ENCODE results near the gene NXNL1. TPM values are rescaled to one million over a fixed set of nuclear protein-coding genes. Genes with fewer than 3 reads are reported as not detected.
A peak's percentile ranks its signal among the peaks of the same experiment; 100 is the strongest.

Gene NXNL1
- total and polyA plus RNA-seq, 2 of the 8 experiments (the other 6 are each of a cell fraction or from before 2014, with no cell fraction given), result not detected

DNA sequence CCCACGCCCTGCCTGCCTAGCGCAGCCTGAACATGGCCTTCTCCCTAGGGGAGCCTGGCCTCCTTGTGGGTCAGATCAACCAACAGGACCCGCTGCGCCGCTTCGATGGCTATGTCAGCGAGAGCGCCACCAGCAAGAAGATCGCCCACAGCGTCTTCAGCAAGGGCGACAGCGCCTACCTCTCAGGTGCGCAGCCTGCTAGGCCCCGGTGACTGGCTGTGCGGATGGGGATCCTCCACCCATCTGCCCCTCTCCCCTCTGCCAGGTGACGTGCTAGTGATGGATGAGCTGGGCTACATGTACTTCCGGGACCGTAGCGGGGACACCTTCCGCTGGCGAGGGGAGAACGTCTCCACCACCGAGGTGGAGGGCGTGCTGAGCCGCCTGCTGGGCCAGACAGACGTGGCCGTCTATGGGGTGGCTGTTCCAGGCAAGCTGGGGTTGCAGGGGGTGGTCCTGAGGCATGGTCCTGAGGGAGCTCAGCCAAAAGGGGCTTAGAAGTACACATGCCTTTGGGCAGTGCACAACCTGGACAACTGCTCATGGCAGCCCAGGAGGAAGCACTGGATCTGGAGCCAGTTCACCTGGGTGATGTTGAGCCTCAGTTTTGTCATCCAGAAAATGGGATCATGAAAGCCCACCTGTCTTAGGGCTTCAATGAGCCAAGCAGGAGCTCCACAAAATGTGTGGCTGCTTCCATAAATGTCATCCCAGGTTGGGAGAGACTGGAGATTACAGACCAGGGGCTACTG, 39.9 kb upstream of the NXNL1 start:
- Histone ChIP-seq H3K36me3 (ENCODE audit: control insufficient read depth in 2 of 4, insufficient read depth in 4 of 4, low read length in 3 of 4) (no peaks in the 10 kb centered on the region), H3K9me3 (ENCODE audit: insufficient read depth in 2 of 2, low read depth in 1 of 2, low read length in 1 of 2) (no peaks in the 10 kb centered on the region), H3K23me2 (ENCODE audit: low read depth, low read length) (peaks cover 3% of the 10 kb centered on the region; the same call in 1 of the 2 replicates), H2AFZ (ENCODE audit: low read length) (no peak overlapping the region), H4K8ac (ENCODE audit: extremely low read depth, insufficient read depth, low read length) (no peak overlapping the region; the same call in 1 of the 2 replicates), H3K79me2 (ENCODE audit: control insufficient read depth in 1 of 2, insufficient read depth in 2 of 2, low read length in 2 of 2) (no peaks in the 10 kb centered on the region), H3K14ac (ENCODE audit: insufficient read length) (no peak overlapping the region), H3K79me1 (ENCODE audit: low read depth, low read length) (no peaks in the 10 kb centered on the region), H4K5ac (ENCODE audit: insufficient read length, low read depth, low read length) (no peak overlapping the region), H4K20me1 (replicated peaks in 1 of 2; ENCODE audit: control insufficient read depth in 1 of 2, insufficient read depth in 2 of 2, low read length in 2 of 2) (peaks cover 1 to 2% of the 10 kb centered on the region in 2 experiments), H3K4me2 (ENCODE audit: insufficient read depth in 1 of 2, low read depth in 2 of 2, low read length in 2 of 2) (no peak overlapping the region), H3K9ac (replicated peaks in 1 of 4; ENCODE audit: extremely low read depth in 1 of 4, low read depth in 3 of 4, low read length in 3 of 4) (no peak overlapping the region), H2BK20ac (ENCODE audit: low read length) (no peak overlapping the region), H3K4me1 (replicated peaks in 1 of 4; ENCODE audit: control insufficient read depth in 3 of 4, insufficient read depth in 4 of 4, low read length in 3 of 4) (peaks cover 0 to 8% (median 4%) of the 10 kb centered on the region in 4 experiments; a peak in 4 of 7 replicates), H2BK12ac (ENCODE audit: low read depth, low read length) (peak overlapping the region; percentile 50; the same call in 1 of the 2 replicates), H2BK5ac (ENCODE audit: low read depth, low read length) (0 out of 2 replicates have a peak overlapping the region, but pooled peaks have one; percentile 48), H2BK120ac (replicated peaks; ENCODE audit: low read depth, low read length) (no peak overlapping the region), H3K4me3 (ENCODE audit: extremely low read depth in 1 of 4, insufficient read depth in 2 of 4, low read depth in 3 of 4, low read length in 4 of 4) (no peak overlapping the region), H2BK15ac (ENCODE audit: low read length) (peak overlapping the region; percentile 61; the same call in 1 of the 2 replicates), H3K56ac (replicated peaks; ENCODE audit: insufficient read length, low read depth, low read length) (no peak overlapping the region), H3K18ac (ENCODE audit: extremely low read depth, low read length) (no peak overlapping the region), H3K27ac (ENCODE audit: low read depth, low read length) (no peak overlapping the region), H3K27me3 (replicated peaks in 1 of 4; ENCODE audit: control insufficient read depth in 3 of 4, extremely low read depth in 1 of 4, insufficient read depth in 3 of 4, low read length in 3 of 4) (no peaks in the 10 kb centered on the region), H3K4ac (replicated peaks; ENCODE audit: insufficient read length, low read depth, low read length) (no peak overlapping the region), H3K23ac (ENCODE audit: insufficient read length) (no peak overlapping the region), H4K91ac (replicated peaks; ENCODE audit: insufficient read length, low read length) (peak overlapping the region; percentile 12), H2AK5ac (ENCODE audit: low read depth, low read length) (no peak overlapping the region)
- TF ChIP-seq EGR1 (IDR thresholded peaks at IDR 0.05; ENCODE audit: borderline replicate concordance, low read depth, low read length), result no peak
- peak; percentile 71; the same call in 1 of the 2 replicates for TF ChIP-seq KDM1A (IDR thresholded peaks at IDR 0.05; ENCODE audit: borderline replicate concordance, low read length)
- POLR2A ChIA-PET (ENCODE audit: partially characterized antibody), result interaction anchor here (1.1 to 3.9 kb wide), 4 partner anchors 11 to 57 kb away, joined by 3 to 20 read pairs (median 3); partner anchors contain the start of gene PGLS
- no peak for FAIRE-seq
- DNase-seq (ENCODE audit: low read depth in 1 of 2, low spot score in 2 of 2), result no peak
- 92% methylated on average over 27 of the region's 27 CpGs; no CpG with 5 or more reads in 1 of the 2 experiments for WGBS, 2 experiments (ENCODE audit: extremely low coverage in 1 of 2, insufficient coverage in 1 of 2, insufficient read length in 1 of 2, insufficient replicate concordance in 2 of 2, low coverage in 1 of 2, low lambda C conversion rate in 2 of 2, missing lambda C conversion rate in 1 of 2)
- CTCF ChIA-PET (ENCODE audit: partially characterized antibody), result interaction anchor here (0.9 to 8.6 kb wide), 8 partner anchors 10 to 107 kb away, joined by 3 to 130 read pairs (median 4); partner anchors contain the start of genes CCDC194 and PGLS

Measured in H1 (cell line).